Stimulated activated naive CD8-positive, alpha-beta T cell treated with anti-CD3 and anti-CD28 coated beads, Interleukin-15, Interleukin-2, amounts not matched to agents 100 ng/mL and 50 ng/mL, for 24 hours (primary cell): ENCODE results near the gene HADHB.
"Not testable (repeated sequence)": the region's sequence is repeated elsewhere in the genome, so short reads cannot be mapped to it uniquely, and the experiment has no call there.

ENCODE experiments used
- H3K27ac Mint-ChIP-seq: one replicate; pipeline ENCODE4 v1.8.0; 2021; ENCODE audit warnings: mild to moderate bottlenecking, mixed read lengths
- H3K27me3 Mint-ChIP-seq: one replicate; pipeline ENCODE4 v1.8.0; 2021; ENCODE audit warnings: mixed read lengths
- H3K36me3 Mint-ChIP-seq: one replicate; pipeline ENCODE4 v1.8.0; 2021; ENCODE audit warnings: low read depth, mixed read lengths
- H3K4me1 Mint-ChIP-seq: one replicate; pipeline ENCODE4 v1.8.0; 2021; ENCODE audit warnings: low read depth, mixed read lengths
- H3K4me3 Mint-ChIP-seq: one replicate; pipeline ENCODE4 v1.8.0; 2021; ENCODE audit warnings: mild to moderate bottlenecking, mixed read lengths
- H3K9me3 Mint-ChIP-seq: one replicate; pipeline ENCODE4 v1.8.0; 2021; ENCODE audit warnings: mixed read lengths

The HADHB gene

GRCh38 chr2:26230806-26231205, 13.9 kb upstream of the HADHB start:
- H3K27me3 Mint-ChIP-seq, result no peaks in the 10 kb centered on the region
- H3K4me3 Mint-ChIP-seq, result no peak overlapping the region
- no peak overlapping the region for H3K27ac Mint-ChIP-seq
- no peaks in the 10 kb centered on the region for H3K4me1 Mint-ChIP-seq
- H3K9me3 Mint-ChIP-seq, result no peaks in the 10 kb centered on the region
- peaks cover 66% of the 10 kb centered on the region for H3K36me3 Mint-ChIP-seq

GRCh38 chr2:26235089-26235488, 9.7 kb upstream of the HADHB start:
- no peaks in the 10 kb centered on the region for H3K9me3 Mint-ChIP-seq
- peaks cover 50% of the 10 kb centered on the region for H3K36me3 Mint-ChIP-seq
- no peaks in the 10 kb centered on the region for H3K27me3 Mint-ChIP-seq
- no peak overlapping the region for H3K27ac Mint-ChIP-seq
- H3K4me1 Mint-ChIP-seq, result peaks cover 1% of the 10 kb centered on the region
- H3K4me3 Mint-ChIP-seq, result no peak overlapping the region

- Mint-ChIP-seq H3K27me3 (no peaks in the 10 kb centered on the region), H3K36me3 (peaks cover 47% of the 10 kb centered on the region), H3K4me3 (no peak overlapping the region), H3K4me1 (peaks cover 27% of the 10 kb centered on the region), H3K27ac (no peak overlapping the region), H3K9me3 (no peaks in the 10 kb centered on the region)
Measured at GRCh38 chr2:26237868-26238267, 6.9 kb upstream of the HADHB start.

- Mint-ChIP-seq H3K4me3 (no peak overlapping the region), H3K36me3 (peaks cover 43% of the 10 kb centered on the region), H3K9me3 (no peaks in the 10 kb centered on the region), H3K27ac (no peak overlapping the region), H3K4me1 (peaks cover 32% of the 10 kb centered on the region), H3K27me3 (no peaks in the 10 kb centered on the region)
Measured at GRCh38 chr2:26238311-26238958, 6.3 kb upstream of the HADHB start.

DNA sequence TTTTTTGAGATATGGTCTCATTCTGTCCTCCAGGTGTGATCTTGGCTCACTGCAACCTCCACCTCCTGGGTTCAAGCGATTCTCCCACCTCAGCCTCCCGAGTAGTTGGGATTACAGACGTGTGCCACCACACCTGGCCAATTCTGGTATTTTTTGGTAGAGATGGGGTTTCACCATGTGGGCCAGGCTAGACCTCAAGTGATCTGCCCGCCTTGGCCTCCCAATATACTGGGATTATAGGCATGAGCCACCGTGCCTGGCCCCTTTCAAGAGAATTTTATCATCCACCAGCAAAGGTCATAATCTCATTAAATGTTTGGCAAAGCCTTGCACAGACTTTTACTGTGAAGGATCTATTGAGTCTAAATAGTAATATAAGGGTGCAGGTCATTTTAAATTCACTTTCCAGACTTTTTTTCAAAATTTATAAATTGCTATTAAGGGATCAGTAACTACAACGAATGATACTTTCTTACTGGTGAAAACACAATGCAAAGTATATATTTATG, 2.8 kb upstream of the HADHB start:
- Mint-ChIP-seq H3K27ac (no peak overlapping the region), H3K36me3 (peaks cover 32% of the 10 kb centered on the region), H3K4me1 (peaks cover 54% of the 10 kb centered on the region), H3K9me3 (no peaks in the 10 kb centered on the region), H3K4me3 (peak overlapping the region; percentile 100), H3K27me3 (no peaks in the 10 kb centered on the region)

- H3K4me1 Mint-ChIP-seq, result peaks cover 58% of the 10 kb centered on the region
- no peaks in the 10 kb centered on the region for H3K27me3 Mint-ChIP-seq
- H3K9me3 Mint-ChIP-seq, result no peaks in the 10 kb centered on the region
- peaks cover 21% of the 10 kb centered on the region for H3K36me3 Mint-ChIP-seq
- H3K4me3 Mint-ChIP-seq, result peak overlapping the region; percentile 100
- peak overlapping the region; percentile 98 for H3K27ac Mint-ChIP-seq
Measured at GRCh38 chr2:26243470-26244308, 1.1 kb upstream of the HADHB start.

- Mint-ChIP-seq H3K4me1 (peaks cover 55% of the 10 kb centered on the region), H3K27ac (peak overlapping the region; percentile 98), H3K9me3 (no peaks in the 10 kb centered on the region)
Measured at GRCh38 chr2:26245231-26245732, 543 bp downstream of the HADHB start.

DNA sequence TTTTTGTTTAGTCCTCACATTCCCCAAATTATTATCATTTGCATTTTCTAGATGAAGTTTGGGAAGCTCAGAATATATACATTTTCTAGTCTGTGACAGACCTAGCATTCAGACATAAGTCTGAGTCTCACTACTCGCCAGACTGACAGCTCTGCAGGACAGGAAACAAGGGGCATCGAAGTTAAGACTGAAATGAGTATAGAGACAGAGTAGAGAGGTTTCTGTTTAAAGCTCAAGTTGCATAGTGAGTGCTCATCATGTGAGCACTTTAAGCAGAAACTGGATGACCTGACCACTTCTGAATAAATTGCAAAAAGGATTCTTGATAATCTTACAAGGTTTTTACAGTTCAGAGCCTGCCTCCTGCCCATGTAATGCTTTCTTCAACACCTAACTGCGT, 1.1 kb downstream of the HADHB start:
- Mint-ChIP-seq H3K36me3 (peaks cover 5% of the 10 kb centered on the region), H3K27me3 (no peaks in the 10 kb centered on the region), H3K27ac (peak overlapping the region; percentile 98), H3K9me3 (no peaks in the 10 kb centered on the region), H3K4me3 (peak overlapping the region; percentile 100), H3K4me1 (peaks cover 50% of the 10 kb centered on the region)

More at GRCh38 chr2:26245231-26245732, 543 bp downstream of the HADHB start:
- Mint-ChIP-seq H3K36me3 (peaks cover 11% of the 10 kb centered on the region), H3K4me3 (peak overlapping the region; percentile 100), H3K27me3 (no peaks in the 10 kb centered on the region)

GRCh38 chr2:26246818-26247217, 2.1 kb downstream of the HADHB start:
- Mint-ChIP-seq H3K4me3 (peak overlapping the region; percentile 48), H3K36me3 (peaks cover 4% of the 10 kb centered on the region), H3K27me3 (no peaks in the 10 kb centered on the region), H3K4me1 (peaks cover 46% of the 10 kb centered on the region), H3K9me3 (no peaks in the 10 kb centered on the region), H3K27ac (peak overlapping the region; percentile 49)

DNA sequence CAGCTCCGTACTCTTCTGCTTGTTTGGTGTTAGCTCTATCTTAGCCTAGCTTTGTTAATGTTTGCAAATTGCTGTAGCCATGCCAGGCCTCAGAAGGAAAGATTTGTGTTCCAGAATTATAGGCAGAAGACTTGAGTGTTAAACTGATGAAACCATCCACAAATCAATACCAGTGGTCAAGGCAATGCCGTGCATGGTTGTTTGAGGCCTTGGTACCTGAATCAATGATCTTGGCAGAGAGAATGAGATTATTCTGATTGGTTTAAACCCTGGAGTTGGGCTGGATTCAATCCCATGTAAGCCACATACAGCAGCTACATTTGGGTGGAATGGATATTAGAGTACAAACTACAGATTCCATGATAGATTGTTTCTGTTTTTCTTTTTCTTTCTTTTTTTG, 4.9 kb downstream of the HADHB start:
- H3K9me3 Mint-ChIP-seq, result no peaks in the 10 kb centered on the region
- no peaks in the 10 kb centered on the region for H3K27me3 Mint-ChIP-seq
- no peak overlapping the region for H3K27ac Mint-ChIP-seq
- no peak overlapping the region for H3K4me3 Mint-ChIP-seq
- H3K4me1 Mint-ChIP-seq, result peaks cover 29% of the 10 kb centered on the region
- H3K36me3 Mint-ChIP-seq, result peaks cover 7% of the 10 kb centered on the region

GRCh38 chr2:26251893-26252292, 7.2 kb downstream of the HADHB start:
- H3K4me1 Mint-ChIP-seq, result peaks cover 8% of the 10 kb centered on the region
- peak overlapping the region; percentile 31 for H3K27ac Mint-ChIP-seq
- H3K36me3 Mint-ChIP-seq, result peaks cover 14% of the 10 kb centered on the region
- H3K9me3 Mint-ChIP-seq, result no peaks in the 10 kb centered on the region
- H3K27me3 Mint-ChIP-seq, result no peaks in the 10 kb centered on the region
- no peak overlapping the region for H3K4me3 Mint-ChIP-seq

DNA sequence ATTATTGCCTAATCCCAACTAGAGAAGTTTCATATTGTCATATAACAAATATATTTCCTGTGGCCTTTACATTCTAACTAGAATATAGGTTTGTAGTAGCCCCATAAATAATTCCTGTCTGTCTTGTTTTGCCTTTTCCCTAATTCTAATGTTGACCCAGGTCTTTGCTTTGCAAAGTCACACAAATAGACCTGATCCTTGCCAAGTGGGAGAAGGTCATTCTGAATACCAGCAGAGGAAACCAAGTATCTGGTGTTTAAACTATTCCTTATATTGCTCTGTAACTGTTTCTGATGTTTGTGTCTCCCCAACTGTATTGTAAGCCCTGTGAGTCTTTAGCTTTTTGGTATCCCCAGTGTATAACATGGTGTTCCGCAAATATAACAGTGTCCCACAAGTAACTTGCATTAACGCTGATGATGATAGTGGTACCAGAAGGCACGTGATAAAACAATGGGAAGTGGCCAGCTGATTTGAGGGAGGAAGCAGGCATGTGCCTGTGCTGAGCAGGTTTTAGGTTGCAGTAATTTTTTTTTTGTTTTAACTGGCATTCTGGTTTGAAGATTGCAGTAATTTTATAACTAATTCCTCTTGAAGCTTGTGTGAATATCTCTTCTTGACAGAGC, 11.1 kb downstream of the HADHB start:
- Mint-ChIP-seq H3K36me3 (peaks cover 29% of the 10 kb centered on the region), H3K9me3 (no peaks in the 10 kb centered on the region), H3K4me1 (peaks cover 4% of the 10 kb centered on the region), H3K4me3 (no peak overlapping the region), H3K27me3 (no peaks in the 10 kb centered on the region), H3K27ac (no peak overlapping the region)

- not testable (repeated sequence) for H3K27me3 Mint-ChIP-seq
Measured at GRCh38 chr2:26258836-26259235, 14.1 kb downstream of the HADHB start.

GRCh38 chr2:26268213-26268612, 23.5 kb downstream of the HADHB start:
- no peaks in the 10 kb centered on the region for H3K9me3 Mint-ChIP-seq
- no peak overlapping the region for H3K27ac Mint-ChIP-seq

More at GRCh38 chr2:26258836-26259235, 14.1 kb downstream of the HADHB start:
- not testable (repeated sequence) for H3K4me3 Mint-ChIP-seq, H3K9me3 Mint-ChIP-seq, H3K4me1 Mint-ChIP-seq, H3K27ac Mint-ChIP-seq
- peaks cover 40% of the 10 kb centered on the region for H3K36me3 Mint-ChIP-seq

More at GRCh38 chr2:26268213-26268612, 23.5 kb downstream of the HADHB start:
- no peak overlapping the region for H3K4me3 Mint-ChIP-seq
- H3K27me3 Mint-ChIP-seq, result no peaks in the 10 kb centered on the region
- H3K36me3 Mint-ChIP-seq, result peaks cover 39% of the 10 kb centered on the region
- H3K4me1 Mint-ChIP-seq, result peaks cover 14% of the 10 kb centered on the region
